PFSK-1 (cell line): ENCODE results near the gene EPB41L4B.

ENCODE experiments used
- FOXP2 ChIP-seq: optimal IDR thresholded peaks from 2 replicates; pipeline ENCODE3; 2011; ENCODE audit warnings: borderline replicate concordance, control low read depth, inconsistent platforms; ENCODE audit not compliant: insufficient read depth; ENCODE audit errors: extremely low read length, extremely low read depth
- POLR2AphosphoS5 ChIP-seq: IDR thresholded peaks from 2 replicates; pipeline ENCODE4 v1.6.1; 2012; ENCODE audit warnings: low read depth, mild to moderate bottlenecking, control low read depth, low read length, moderate library complexity
- REST ChIP-seq, 2 experiments: IDR thresholded peaks; 2 replicates each; pipeline versions ENCODE4 v1.6.1 to v1.8.0; 2011 to 2012; ENCODE audit warnings: low read depth in 2 of 2, low read length in 2 of 2, control low read depth in 1 of 2, inconsistent platforms in 1 of 2, mild to moderate bottlenecking in 1 of 2, moderate library complexity in 1 of 2; ENCODE audit not compliant: insufficient read depth in 1 of 2
- SIN3A ChIP-seq: IDR thresholded peaks from 2 replicates; pipeline ENCODE4 v1.6.1; 2012; ENCODE audit warnings: mild to moderate bottlenecking, low read length, moderate library complexity, borderline replicate concordance; ENCODE audit not compliant: insufficient read depth
- TAF1 ChIP-seq: IDR thresholded peaks from 2 replicates; pipeline ENCODE4 v1.6.1; 2012; ENCODE audit warnings: low read length, control low read depth, borderline replicate concordance; ENCODE audit not compliant: insufficient read depth

Gene EPB41L4B

GRCh38 chr9:109258481-109259302, 62.2 kb downstream of the EPB41L4B start:
- TF ChIP-seq FOXP2 (no peak), REST (IDR thresholded peaks at IDR 0.05; ENCODE audit: insufficient read depth in 1 of 2, low read depth in 2 of 2, low read length in 2 of 2) (no peak), TAF1 (no peak), SIN3A (no peak), POLR2AphosphoS5 (no peak)

GRCh38 chr9:109256336-109256735, 64.5 kb downstream of the EPB41L4B start:
- TF ChIP-seq SIN3A (no peak), TAF1 (no peak), REST (IDR thresholded peaks at IDR 0.05; ENCODE audit: insufficient read depth in 1 of 2, low read depth in 2 of 2, low read length in 2 of 2) (no peak), POLR2AphosphoS5 (no peak), FOXP2 (no peak)

DNA sequence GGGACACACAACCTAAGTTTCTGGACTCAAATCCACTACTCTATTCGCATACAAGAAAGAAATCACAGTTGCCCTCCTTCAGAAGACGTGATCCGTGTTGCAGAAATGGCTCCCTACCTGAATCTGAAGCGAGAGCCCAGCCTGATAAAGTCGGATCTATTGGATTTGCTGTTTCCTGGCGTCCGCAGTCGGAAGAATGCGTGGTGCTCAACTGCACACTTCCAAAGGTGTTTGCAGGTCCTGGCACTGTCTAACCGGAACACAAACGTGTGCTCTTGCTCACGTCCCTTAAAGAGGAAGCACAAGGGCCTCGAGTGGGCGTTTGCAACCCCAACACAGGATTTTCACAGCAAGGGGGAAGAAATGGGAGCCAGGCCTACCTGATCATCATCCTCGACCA, 65.5 kb downstream of the EPB41L4B start:
- no peak for TF ChIP-seq FOXP2
- TF ChIP-seq SIN3A, result no peak
- TF ChIP-seq POLR2AphosphoS5, result no peak
- no peak for TF ChIP-seq TAF1
- TF ChIP-seq REST (IDR thresholded peaks at IDR 0.05; ENCODE audit: insufficient read depth in 1 of 2, low read depth in 2 of 2, low read length in 2 of 2), result no peak

- no peak for TF ChIP-seq REST (IDR thresholded peaks at IDR 0.05; ENCODE audit: insufficient read depth in 1 of 2, low read depth in 2 of 2, low read length in 2 of 2)
- TF ChIP-seq SIN3A, result no peak
- no peak for TF ChIP-seq FOXP2
- TF ChIP-seq POLR2AphosphoS5, result no peak
- TF ChIP-seq TAF1, result no peak
These were observed 66.5 kb downstream of the EPB41L4B start for GRCh38 chr9:109254317-109254716.
